ENCODE results near the gene SPRED3. TPM values are rescaled to one million over a fixed set of nuclear protein-coding genes. Genes with fewer than 3 reads are reported as not detected.
"Not testable (repeated sequence)": the region's sequence is repeated elsewhere in the genome, so short reads cannot be mapped to it uniquely, and the experiment has no call there.

SPRED3 gene
- total and polyA plus RNA-seq, 4 experiments from 2014 or later, result 0.07 to 3.8 (median 3.0) TPM; not detected in 1

GRCh38 chr19:38427035-38427677 is 38.7 kb downstream of the SPRED3 start:
- peak overlapping the region; percentile 33 to 84 (median 62) for H3K4me3 Mint-ChIP-seq
- H3K4me1 ChIP-seq (ENCODE audit: insufficient read depth, low read length), result peaks cover 30% of the 10 kb centered on the region
- POLR2A ChIA-PET (ENCODE audit: partially characterized antibody); intact Hi-C loops (cut with micrococcal nuclease); H3K9me3 ChIP-seq (ENCODE audit: control insufficient read depth in 1 of 2, low read length in 2 of 2); H3K27me3 ChIP-seq (ENCODE audit: insufficient read depth, low read length); CTCF ChIA-PET (ENCODE audit: partially characterized antibody); H3K9me3 Mint-ChIP-seq; H3K4me3 ChIP-seq (ENCODE audit: low read length in 2 of 2); H3K36me3 Mint-ChIP-seq; H3K27ac ChIP-seq (ENCODE audit: low read depth, low read length); H3K36me3 ChIP-seq (ENCODE audit: insufficient read depth, low read length): not testable (repeated sequence)
- peak overlapping the region in 6 of 7 donors; percentile 58 to 74 (median 70) for H3K27ac Mint-ChIP-seq
- H3K4me1 Mint-ChIP-seq, result peaks cover 14 to 33% (median 22%) of the 10 kb centered on the region in 4 donors
- DNase-seq, result peak in 2 of 5 donors; percentile 50 to 68
- H3K27me3 Mint-ChIP-seq, result peaks cover 2 to 13% of the 10 kb centered on the region in 2 donors

GRCh38 chr19:38429055-38429810 is 40.7 kb downstream of the SPRED3 start:
- peaks cover 3 to 14% of the 10 kb centered on the region in 2 donors for H3K27me3 Mint-ChIP-seq
- no peaks in the 10 kb centered on the region for H3K36me3 Mint-ChIP-seq
- no peak overlapping the region for H3K4me3 ChIP-seq (ENCODE audit: low read length in 2 of 2)
- DNase-seq, result no peak
- POLR2A ChIA-PET (ENCODE audit: partially characterized antibody), result no interaction called here
- H3K4me1 ChIP-seq (ENCODE audit: insufficient read depth, low read length), result peaks cover 36% of the 10 kb centered on the region
- H3K27ac ChIP-seq (ENCODE audit: low read depth, low read length), result no peak overlapping the region
- peaks cover 0 to 1% (median 0%) of the 10 kb centered on the region in 8 donors for H3K9me3 Mint-ChIP-seq
- CTCF ChIA-PET (ENCODE audit: partially characterized antibody), result no interaction called here
- H3K27me3 ChIP-seq (ENCODE audit: insufficient read depth, low read length), result peaks cover 3% of the 10 kb centered on the region
- H3K4me3 Mint-ChIP-seq, result peak overlapping the region in 5 of 8 donors; percentile 9 to 40 (median 25)
- intact Hi-C loops (cut with micrococcal nuclease), result no loop called here
- H3K9me3 ChIP-seq (ENCODE audit: control insufficient read depth in 1 of 2, low read length in 2 of 2), result no peaks in the 10 kb centered on the region
- peak overlapping the region in 4 of 7 donors; percentile 2 to 86 (median 40) for H3K27ac Mint-ChIP-seq
- no peaks in the 10 kb centered on the region for H3K36me3 ChIP-seq (ENCODE audit: insufficient read depth, low read length)
- H3K4me1 Mint-ChIP-seq, result peaks cover 17 to 39% (median 27%) of the 10 kb centered on the region in 4 donors

- POLR2A ChIA-PET (ENCODE audit: partially characterized antibody), result no interaction called here
- DNase-seq, result no peak
- intact Hi-C loops (cut with micrococcal nuclease), result no loop called here
- H3K27me3 ChIP-seq (ENCODE audit: insufficient read depth, low read length), result peaks cover 3% of the 10 kb centered on the region
- no peaks in the 10 kb centered on the region for H3K9me3 ChIP-seq (ENCODE audit: control insufficient read depth in 1 of 2, low read length in 2 of 2)
- H3K4me1 Mint-ChIP-seq, result peaks cover 19 to 39% (median 29%) of the 10 kb centered on the region in 4 donors
- H3K27ac ChIP-seq (ENCODE audit: low read depth, low read length), result no peak overlapping the region
- H3K36me3 ChIP-seq (ENCODE audit: insufficient read depth, low read length), result no peaks in the 10 kb centered on the region
- no peak overlapping the region for H3K4me3 ChIP-seq (ENCODE audit: low read length in 2 of 2)
- no peaks in the 10 kb centered on the region for H3K36me3 Mint-ChIP-seq
- peaks cover 4 to 16% of the 10 kb centered on the region in 2 donors for H3K27me3 Mint-ChIP-seq
- peaks cover 38% of the 10 kb centered on the region for H3K4me1 ChIP-seq (ENCODE audit: insufficient read depth, low read length)
- H3K27ac Mint-ChIP-seq, result no peak overlapping the region
- peaks cover 0 to 1% (median 0%) of the 10 kb centered on the region in 8 donors for H3K9me3 Mint-ChIP-seq
- CTCF ChIA-PET (ENCODE audit: partially characterized antibody), result no interaction called here
- H3K4me3 Mint-ChIP-seq, result peak overlapping the region in 1 of 8 donors; percentile 11
These were observed 41.3 kb downstream of the SPRED3 start for GRCh38 chr19:38429811-38430156.

GRCh38 chr19:38430931-38431330 is 42.4 kb downstream of the SPRED3 start:
- Histone ChIP-seq H3K9me3 (ENCODE audit: control insufficient read depth in 1 of 2, low read length in 2 of 2) (no peaks in the 10 kb centered on the region), H3K27ac (ENCODE audit: low read depth, low read length) (no peak overlapping the region), H3K4me1 (ENCODE audit: insufficient read depth, low read length) (peaks cover 33% of the 10 kb centered on the region), H3K27me3 (ENCODE audit: insufficient read depth, low read length) (peaks cover 3% of the 10 kb centered on the region), H3K4me3 (ENCODE audit: low read length in 2 of 2) (no peak overlapping the region), H3K36me3 (ENCODE audit: insufficient read depth, low read length) (no peaks in the 10 kb centered on the region)
- H3K36me3 Mint-ChIP-seq, result no peaks in the 10 kb centered on the region
- peaks cover 17 to 38% (median 28%) of the 10 kb centered on the region in 4 donors for H3K4me1 Mint-ChIP-seq
- no peak overlapping the region for H3K27ac Mint-ChIP-seq
- H3K27me3 Mint-ChIP-seq, result peaks cover 4 to 16% of the 10 kb centered on the region in 2 donors
- CTCF ChIA-PET (ENCODE audit: partially characterized antibody), result no interaction called here
- H3K9me3 Mint-ChIP-seq, result peaks cover 0 to 1% (median 0%) of the 10 kb centered on the region in 8 donors
- POLR2A ChIA-PET (ENCODE audit: partially characterized antibody), result no interaction called here
- intact Hi-C loops (cut with micrococcal nuclease), result no loop called here
- no peak overlapping the region for H3K4me3 Mint-ChIP-seq
- no peak for DNase-seq

- Histone ChIP-seq H3K27ac (ENCODE audit: low read depth, low read length) (no peak within 1 kb of the TSS), H3K4me3 (ENCODE audit: low read length in 2 of 2) (no peak within 1 kb of the TSS), H3K9me3 (ENCODE audit: control insufficient read depth in 1 of 2, low read length in 2 of 2) (no peaks in the 10 kb centered on the region), H3K27me3 (ENCODE audit: insufficient read depth, low read length) (peaks cover 3% of the 10 kb centered on the region), H3K36me3 (ENCODE audit: insufficient read depth, low read length) (no peaks in the 10 kb centered on the region), H3K4me1 (ENCODE audit: insufficient read depth, low read length) (peaks cover 16% of the 10 kb centered on the region)
- Mint-ChIP-seq H3K27ac (no peak within 1 kb of the TSS), H3K4me3 (peak within 1 kb of the TSS in 6 of 8 donors; percentile 29 to 70 (median 57)), H3K9me3 (no peaks in the 10 kb centered on the region), H3K4me1 (peaks cover 9 to 19% (median 13%) of the 10 kb centered on the region in 4 donors), H3K36me3 (no peaks in the 10 kb centered on the region), H3K27me3 (peaks cover 7 to 11% of the 10 kb centered on the region in 2 donors)
- intact Hi-C loops (cut with micrococcal nuclease), result no loop called here
- peak in 2 of 5 donors; percentile 18 to 19 for DNase-seq
- ChIA-PET POLR2A (ENCODE audit: partially characterized antibody) (no interaction called here), CTCF (ENCODE audit: partially characterized antibody) (no interaction called here)
These were observed 44.8 kb downstream of the SPRED3 start, which contains the start of gene RYR1 for GRCh38 chr19:38433268-38433733. RYR1 (plus strand) TSS chr19:38433691; CDS start chr19:38433830, 139 bp downstream.

GRCh38 chr19:38434549-38435051 is 46.1 kb downstream of the SPRED3 start:
- H3K36me3 ChIP-seq (ENCODE audit: insufficient read depth, low read length), result no peaks in the 10 kb centered on the region
- no peaks in the 10 kb centered on the region for H3K9me3 ChIP-seq (ENCODE audit: control insufficient read depth in 1 of 2, low read length in 2 of 2)
- CTCF ChIA-PET (ENCODE audit: partially characterized antibody), result interaction anchor here (0.7 kb wide), 1 partner anchor 32 kb away, joined by 4 read pairs; the partner anchor contains the start of gene FAM98C
- POLR2A ChIA-PET (ENCODE audit: partially characterized antibody), result no interaction called here
- no peak overlapping the region for H3K4me3 ChIP-seq (ENCODE audit: low read length in 2 of 2)
- peaks cover 5 to 11% (median 6%) of the 10 kb centered on the region in 4 donors for H3K4me1 Mint-ChIP-seq
- intact Hi-C loops (cut with micrococcal nuclease), result no loop called here
- H3K4me1 ChIP-seq (ENCODE audit: insufficient read depth, low read length), result peaks cover 8% of the 10 kb centered on the region
- peaks cover 5 to 11% of the 10 kb centered on the region in 2 donors for H3K27me3 Mint-ChIP-seq
- H3K27ac ChIP-seq (ENCODE audit: low read depth, low read length), result no peak overlapping the region
- no peak for DNase-seq
- H3K27me3 ChIP-seq (ENCODE audit: insufficient read depth, low read length), result peaks cover 3% of the 10 kb centered on the region
- H3K36me3 Mint-ChIP-seq, result no peaks in the 10 kb centered on the region
- no peak overlapping the region for H3K27ac Mint-ChIP-seq
- peak overlapping the region in 5 of 8 donors; percentile 3 to 70 (median 55) for H3K4me3 Mint-ChIP-seq
- no peaks in the 10 kb centered on the region for H3K9me3 Mint-ChIP-seq

GRCh38 chr19:38437295-38437694 is 48.8 kb downstream of the SPRED3 start:
- intact Hi-C loops (cut with micrococcal nuclease), result no loop called here
- Histone ChIP-seq H3K27me3 (ENCODE audit: insufficient read depth, low read length) (peaks cover 3% of the 10 kb centered on the region), H3K4me1 (ENCODE audit: insufficient read depth, low read length) (peaks cover 8% of the 10 kb centered on the region), H3K27ac (ENCODE audit: low read depth, low read length) (no peak overlapping the region), H3K4me3 (ENCODE audit: low read length in 2 of 2) (no peak overlapping the region), H3K9me3 (ENCODE audit: control insufficient read depth in 1 of 2, low read length in 2 of 2) (no peaks in the 10 kb centered on the region), H3K36me3 (ENCODE audit: insufficient read depth, low read length) (no peaks in the 10 kb centered on the region)
- ChIA-PET CTCF (ENCODE audit: partially characterized antibody) (interaction anchor here (1.1 kb wide), 1 partner anchor 9 kb away, joined by 3 read pairs; no protein-coding TSS in a partner anchor), POLR2A (ENCODE audit: partially characterized antibody) (no interaction called here)
- no peaks in the 10 kb centered on the region for H3K36me3 Mint-ChIP-seq
- peaks cover 5 to 14% of the 10 kb centered on the region in 2 donors for H3K27me3 Mint-ChIP-seq
- H3K4me3 Mint-ChIP-seq, result no peak overlapping the region
- no peak for DNase-seq
- H3K9me3 Mint-ChIP-seq, result no peaks in the 10 kb centered on the region
- no peak overlapping the region for H3K27ac Mint-ChIP-seq
- peaks cover 5 to 10% (median 6%) of the 10 kb centered on the region in 4 donors for H3K4me1 Mint-ChIP-seq
